Esophagus muscularis mucosa (tissue), 4 donors: ENCODE results near the gene NOX3.

ENCODE experiments used
- CTCF ChIP-seq, 3 experiments: fragments of 200-600 bp in 2 of 3; fragments of 450-650 bp in 1 of 3; sonication (generic) in 2 of 3; IDR thresholded peaks; one replicate each; pipeline ENCODE4 v1.5.1; 2017 to 2019; ENCODE audit warnings: antibody characterized with exemption in 3 of 3, mild to moderate bottlenecking in 2 of 3, moderate library complexity in 1 of 3
- EP300 ChIP-seq: sonication (generic); formaldehyde crosslinking; IDR thresholded peaks from one replicate; pipeline ENCODE4 v1.6.1; 2017; ENCODE audit warnings: antibody characterized with exemption
- POLR2A ChIP-seq: fragments of 450-650 bp; IDR thresholded peaks from one replicate; pipeline ENCODE4 v1.6.1; 2017; ENCODE audit warnings: antibody characterized with exemption, moderate library complexity, mild to moderate bottlenecking, low read depth
- POLR2AphosphoS5 ChIP-seq, 2 donors: sonication (generic); formaldehyde crosslinking; IDR thresholded peaks; one replicate each; pipeline ENCODE4 v1.6.1; 2017; ENCODE audit warnings: antibody characterized with exemption in 2 of 2

- no peak for TF ChIP-seq CTCF (IDR thresholded peaks at IDR 0.05)
- TF ChIP-seq POLR2A, result no peak
- TF ChIP-seq EP300, result no peak
- no peak for TF ChIP-seq POLR2AphosphoS5 (IDR thresholded peaks at IDR 0.05)
Observed at GRCh38 chr6:155398221-155398620, 57.4 kb downstream of the NOX3 start.
